ELF-1 (cell line): Measurements from ENCODE around the gene ALDH1L1.

Experiments
- DNase-seq: peaks from one replicate; pipeline ENCODE4 v3.0.0-alpha.2; 2016; ENCODE audit warnings: low read depth, low spot score

Gene ALDH1L1

GRCh38 chr3:126180477-126181397 is at the start of gene ALDH1L1:
TSS of gene ALDH1L1 (minus strand) at chr3:126180586. CDS start at chr3:126160979, 19,607 bp downstream.
- peak; percentile 86 for DNase-seq

DNA sequence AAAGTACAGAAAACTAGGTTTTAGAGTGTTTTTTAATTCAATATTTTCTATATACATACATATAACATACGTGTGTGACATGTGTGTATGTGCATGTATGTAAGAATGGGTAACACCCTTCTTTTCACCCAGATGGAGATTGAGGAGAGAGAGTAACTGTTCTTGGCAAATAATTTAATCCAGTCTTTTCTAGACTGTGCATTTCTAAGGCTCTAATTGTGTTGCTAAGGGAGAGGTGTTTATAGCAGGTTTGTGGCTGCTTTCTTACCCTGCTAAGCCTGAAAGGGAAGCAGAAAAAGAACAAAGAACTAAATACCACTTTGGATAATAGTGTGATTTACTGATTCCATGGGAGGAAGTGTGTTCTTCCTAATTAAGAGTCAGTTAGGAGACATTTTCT is 46.0 kb upstream of the ALDH1L1 start:
- no peak for DNase-seq

DNA sequence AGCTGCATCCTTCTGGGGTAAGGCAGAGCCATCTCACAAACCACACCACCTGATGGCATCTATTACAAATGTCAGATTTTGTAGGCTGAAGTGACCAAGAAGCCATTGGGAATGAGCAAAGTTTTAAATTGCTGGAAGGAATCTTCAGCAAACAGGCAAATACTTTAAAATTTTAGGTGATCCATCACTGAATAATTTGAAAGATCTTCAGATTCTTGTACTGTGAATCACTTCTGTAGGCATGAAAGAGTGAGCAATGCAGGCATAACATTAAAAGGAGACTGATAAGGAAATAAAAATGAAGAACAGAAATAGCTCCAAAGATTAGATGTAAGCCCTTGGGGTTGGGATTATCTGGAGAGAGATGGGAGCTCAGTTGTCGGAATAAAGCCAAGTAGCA is 36.0 kb upstream of the ALDH1L1 start:
- DNase-seq: no peak

DNA sequence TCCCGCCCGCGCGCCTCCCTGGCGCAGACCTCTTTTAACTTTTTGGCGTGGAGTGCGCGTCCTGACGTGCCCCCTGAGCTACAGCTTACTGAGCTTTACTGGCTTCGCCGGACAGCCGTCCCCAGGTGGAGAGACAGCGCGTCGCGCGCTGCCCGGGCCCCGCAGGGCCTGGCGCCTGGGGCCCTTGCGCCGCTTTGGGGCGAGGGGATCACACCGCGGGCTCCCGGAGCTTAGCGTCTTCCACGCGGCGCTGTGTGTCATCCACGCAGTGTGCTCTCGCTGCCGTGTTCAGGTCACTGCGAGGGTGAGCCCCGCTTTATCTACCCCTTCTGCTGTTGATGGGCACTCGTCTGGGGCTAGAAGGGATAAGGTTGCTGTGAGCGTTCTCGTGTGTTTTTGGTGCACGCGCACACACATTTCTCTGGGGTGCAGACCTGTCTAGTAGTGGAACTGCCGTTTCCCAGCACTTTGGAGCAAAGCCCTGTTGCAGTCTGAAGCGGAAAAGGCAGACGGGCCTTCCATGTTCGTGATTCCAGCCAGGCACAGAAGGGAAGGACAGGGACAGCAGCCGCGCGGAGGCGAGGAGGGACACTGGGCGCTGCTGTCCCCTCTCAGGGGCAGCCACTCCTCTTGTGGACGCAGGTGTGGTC is 33.1 kb upstream of the ALDH1L1 start:
- DNase-seq: no peak

GRCh38 chr3:126212620-126213378 is 32.4 kb upstream of the ALDH1L1 start:
- peak; percentile 88 for DNase-seq

- no peak for DNase-seq
Observed at GRCh38 chr3:126212250-126212619, 31.8 kb upstream of the ALDH1L1 start.

GRCh38 chr3:126211569-126211968 is 31.2 kb upstream of the ALDH1L1 start:
- peak; percentile 33 for DNase-seq

- DNase-seq: no peak
Observed at GRCh38 chr3:126210606-126211005, 30.2 kb upstream of the ALDH1L1 start.

GRCh38 chr3:126209741-126210140 is 29.4 kb upstream of the ALDH1L1 start:
- DNase-seq: no peak

DNA sequence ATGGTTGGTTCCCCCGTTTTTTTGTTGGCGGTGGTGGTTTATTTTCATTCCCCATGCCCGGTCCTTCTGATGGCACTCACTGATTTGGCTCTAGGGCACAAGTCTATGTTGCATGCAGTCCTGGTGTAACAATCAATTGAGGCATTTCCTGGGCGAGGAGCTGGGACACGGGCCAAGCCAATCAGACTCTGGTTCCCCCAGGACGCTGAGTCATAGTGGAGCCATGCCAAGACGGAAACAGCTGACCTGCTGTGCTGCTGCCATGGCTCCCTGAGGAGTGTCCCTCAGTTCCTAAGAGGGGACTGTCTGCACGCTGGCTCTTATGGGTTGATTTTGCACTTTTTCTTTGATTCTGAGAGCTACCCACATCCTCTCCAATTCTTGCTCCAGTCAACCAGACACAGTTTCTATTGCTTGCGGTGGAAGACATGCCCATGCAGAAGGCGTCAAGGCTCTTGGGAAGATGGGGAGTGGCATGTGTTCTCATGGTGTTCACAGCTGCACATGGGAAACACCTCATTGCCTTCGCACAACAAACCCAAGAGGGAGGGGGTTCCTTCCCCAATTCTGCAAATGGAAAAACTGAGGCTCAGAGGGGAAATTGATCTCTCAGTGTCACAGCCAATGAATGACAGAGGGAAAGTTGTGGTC is 28.3 kb upstream of the ALDH1L1 start:
- no peak for DNase-seq

- DNase-seq: no peak
Observed at GRCh38 chr3:126208182-126208581, 27.8 kb upstream of the ALDH1L1 start.

- DNase-seq: no peak
Observed at GRCh38 chr3:126207166-126207565, 26.8 kb upstream of the ALDH1L1 start.

DNA sequence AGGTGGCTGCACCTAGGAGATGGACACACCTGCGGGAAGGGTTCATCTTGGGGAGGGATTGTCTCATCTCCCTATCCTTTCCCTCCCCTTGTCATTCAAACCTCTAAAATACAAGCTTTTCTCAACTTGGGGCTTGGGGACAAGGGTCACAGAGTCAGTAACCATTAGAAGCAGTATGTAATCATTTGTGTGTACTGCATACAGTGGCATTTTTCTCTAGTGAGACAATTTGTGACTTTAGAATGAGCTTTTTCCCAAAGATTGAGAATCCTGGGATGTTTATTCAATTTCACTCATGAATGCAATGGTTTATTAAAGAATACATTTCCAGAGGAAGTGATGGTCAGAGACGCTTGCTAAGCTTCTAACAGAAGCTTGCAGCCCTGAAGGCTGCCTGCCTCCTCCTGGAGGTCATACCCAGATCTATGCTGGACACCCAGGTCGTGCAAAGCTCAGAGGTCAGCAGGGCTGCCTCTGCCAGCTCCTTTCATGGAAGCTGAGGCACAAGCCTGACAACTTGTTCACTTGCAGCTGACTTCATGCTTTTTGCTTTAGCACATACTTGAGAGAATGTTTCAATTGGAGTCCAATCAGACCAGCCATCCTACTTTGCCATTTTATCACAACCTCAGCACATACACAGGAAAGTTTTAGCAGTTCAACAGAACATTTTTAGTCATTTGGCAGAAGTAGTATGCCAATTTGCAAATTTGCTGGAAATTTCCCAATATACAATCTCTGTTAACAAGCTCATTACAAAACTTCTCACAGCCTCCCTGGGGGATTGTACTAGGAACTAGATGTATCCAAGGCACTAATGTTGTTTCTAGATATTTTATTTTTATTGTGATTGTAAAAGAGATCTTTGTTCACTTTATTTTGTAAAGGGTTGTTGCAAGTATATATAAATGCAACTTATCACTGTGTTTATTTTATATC is 25.6 kb upstream of the ALDH1L1 start:
- no peak for DNase-seq

DNA sequence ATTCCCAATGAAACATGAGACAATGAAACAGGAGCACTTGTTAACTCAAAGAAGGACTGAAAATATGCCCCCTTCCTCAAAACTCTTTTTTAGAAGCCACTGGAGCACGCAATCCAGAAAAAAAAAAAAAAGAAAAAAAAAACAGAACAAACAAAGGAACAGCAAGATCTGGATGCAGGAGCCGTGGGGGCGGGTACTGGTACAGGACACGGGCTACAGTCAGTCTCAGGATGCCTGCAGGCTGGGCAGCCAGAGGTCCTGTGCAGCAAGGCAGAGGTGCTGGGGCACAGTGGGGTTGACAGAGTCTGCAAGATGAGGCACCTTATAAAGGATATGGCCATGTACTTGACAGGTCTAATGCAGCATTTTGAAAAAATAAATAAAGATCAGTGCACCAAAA is 22.3 kb upstream of the ALDH1L1 start:
- no peak for DNase-seq

DNA sequence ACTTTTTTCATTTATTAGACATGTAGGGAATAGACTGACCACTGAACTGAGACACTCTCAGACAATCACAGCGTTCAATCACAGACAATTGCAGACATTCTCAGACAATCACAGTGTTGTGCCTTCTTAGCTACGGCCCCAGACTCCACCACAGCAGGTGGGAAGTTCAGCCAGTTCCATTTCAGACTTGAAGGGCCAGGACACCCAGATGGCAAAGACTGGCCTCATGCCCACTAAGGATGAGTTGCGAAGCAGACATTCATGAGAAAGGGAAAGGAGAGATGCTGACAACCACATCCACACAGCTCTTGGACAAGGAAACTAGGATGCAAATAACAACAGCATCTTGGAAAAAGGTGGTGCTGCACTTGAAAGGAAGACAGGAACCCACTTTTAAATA is 21.9 kb upstream of the ALDH1L1 start:
- DNase-seq: no peak

DNA sequence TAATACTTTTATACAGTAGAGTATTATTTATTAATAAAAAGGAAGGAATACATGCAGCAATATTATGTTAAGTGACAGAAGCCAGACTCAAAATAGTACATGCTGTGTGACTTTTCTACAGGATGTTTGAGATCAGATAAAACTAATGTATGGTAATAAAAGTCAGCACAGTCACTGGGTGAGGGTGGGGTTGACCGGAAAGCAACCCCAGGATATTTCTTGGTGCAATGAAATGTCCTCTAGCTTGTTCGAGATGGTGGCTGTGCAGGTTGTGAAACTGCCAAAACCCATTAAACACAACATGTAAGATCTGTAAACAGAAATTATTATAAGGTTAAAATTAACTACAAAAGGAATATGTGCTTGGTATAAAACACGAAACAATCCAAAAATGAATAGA is 20.8 kb upstream of the ALDH1L1 start:
- DNase-seq: no peak

DNA sequence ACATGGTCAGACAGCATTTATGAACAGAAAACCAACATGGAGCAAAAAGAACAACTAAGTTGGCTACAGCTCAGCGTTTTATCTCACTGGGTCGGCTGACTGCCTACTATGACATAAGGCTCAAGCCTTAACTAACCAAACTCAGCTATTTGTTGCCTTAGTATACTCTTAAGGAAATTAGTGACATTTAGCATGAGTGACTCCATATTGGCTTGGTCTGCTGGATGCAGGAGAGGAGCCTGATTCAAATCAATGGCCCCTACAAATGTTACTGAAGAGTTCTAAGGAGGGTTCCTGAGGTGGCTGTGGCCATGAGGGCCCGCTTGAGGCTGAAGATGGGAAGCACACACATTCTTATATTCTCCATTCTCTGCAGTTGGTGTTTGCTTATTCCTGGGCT is 20.1 kb upstream of the ALDH1L1 start:
- no peak for DNase-seq

DNA sequence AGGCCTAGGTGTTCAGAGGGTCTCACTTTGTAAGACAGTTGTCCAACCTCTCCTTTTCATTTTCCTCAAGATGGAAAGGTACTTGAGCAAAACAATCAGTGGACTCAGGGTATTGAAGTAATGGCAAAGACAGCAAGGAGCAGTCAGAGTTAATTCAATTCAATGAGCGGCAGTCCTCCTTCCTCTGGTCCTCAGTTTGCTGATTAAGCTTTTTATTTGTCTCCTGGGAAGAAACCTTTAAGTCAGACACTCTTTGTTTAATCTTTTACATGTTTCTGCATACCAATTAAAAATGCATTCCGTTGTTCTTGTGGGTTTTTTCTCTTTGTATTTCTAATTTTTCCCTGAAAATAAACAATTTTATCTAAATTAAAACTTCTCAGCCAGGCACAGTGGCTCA is 18.9 kb upstream of the ALDH1L1 start:
- no peak for DNase-seq

- DNase-seq: peak; percentile 77
Observed at GRCh38 chr3:126197854-126198584, 17.6 kb upstream of the ALDH1L1 start.

DNA sequence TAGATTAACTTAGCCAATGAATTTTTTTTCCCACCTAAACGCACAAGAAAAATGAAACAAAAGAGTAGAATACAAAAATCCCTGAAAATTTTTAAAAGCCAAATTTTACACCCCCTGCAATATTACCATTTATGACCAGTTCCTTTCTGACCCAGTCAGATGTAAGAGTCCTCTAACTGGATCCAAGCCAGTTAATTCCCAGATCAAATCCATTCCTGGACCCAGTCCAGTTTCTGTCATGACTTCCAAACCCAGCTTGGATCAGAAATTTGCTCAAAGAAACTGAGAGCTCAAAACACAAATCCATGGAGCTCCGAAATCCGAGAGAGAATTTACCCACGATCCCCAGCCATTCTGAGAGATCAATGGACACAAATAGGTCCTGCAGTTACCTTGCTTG is 17.0 kb upstream of the ALDH1L1 start:
- DNase-seq: no peak
